ENCODE data around the gene CSNK2A3. TPM values are rescaled to one million over a fixed set of nuclear protein-coding genes. Genes with fewer than 3 reads are reported as not detected.

CSNK2A3 gene
- total RNA-seq, 1 experiment from 2014 or later: 1.7 TPM

- Histone ChIP-seq H2AFZ (ENCODE audit: low read length) (no peak overlapping the region), H3K79me2 (ENCODE audit: insufficient read depth, low read length) (no peaks in the 10 kb centered on the region), H3K9ac (ENCODE audit: extremely low read depth, insufficient read length, low read length) (no peak overlapping the region), H2AK5ac (ENCODE audit: insufficient read length, low read length) (no peak overlapping the region), H3K4me1 (ENCODE audit: insufficient read depth, low read length) (no peaks in the 10 kb centered on the region), H4K20me1 (ENCODE audit: control insufficient read depth, insufficient read depth, insufficient read length) (no peaks in the 10 kb centered on the region), H3K23ac (ENCODE audit: insufficient read length, low read depth, low read length) (no peak overlapping the region), H4K91ac (ENCODE audit: insufficient read length, low read depth, low read length) (no peak overlapping the region), H3K79me1 (ENCODE audit: insufficient read depth, low read depth, low read length, poor library complexity, severe bottlenecking) (no peaks in the 10 kb centered on the region), H3T11ph (ENCODE audit: low read length) (no peak overlapping the region), H3K56ac (ENCODE audit: insufficient read length, low read depth, low read length) (no peak overlapping the region), H4K8ac (replicated peaks; ENCODE audit: insufficient read length, low read depth, low read length) (no peak overlapping the region), H2BK12ac (ENCODE audit: insufficient read length, low read depth, low read length) (no peak overlapping the region), H3K9me3 (ENCODE audit: control insufficient read depth, low read depth, low read length) (no peaks in the 10 kb centered on the region), H3K4ac (ENCODE audit: low read depth, low read length) (no peak overlapping the region), H3K27me3 (ENCODE audit: insufficient read depth, low read length) (no peaks in the 10 kb centered on the region), H3K14ac (ENCODE audit: insufficient read depth, low read length) (no peak overlapping the region), H3K18ac (ENCODE audit: insufficient read length, low read depth, low read length) (no peak overlapping the region), H2BK20ac (ENCODE audit: low read depth, low read length, poor library complexity, severe bottlenecking) (no peak overlapping the region), H2BK5ac (ENCODE audit: insufficient read length, low read length) (no peak overlapping the region), H4K5ac (ENCODE audit: insufficient read length, low read depth, low read length) (no peak overlapping the region), H2BK15ac (ENCODE audit: low read depth, low read length) (no peak overlapping the region), H3K4me2 (ENCODE audit: insufficient read depth, insufficient read length, low read length) (no peak overlapping the region), H3K27ac (ENCODE audit: insufficient read length, low read depth, low read length) (no peak overlapping the region), H3K23me2 (ENCODE audit: insufficient read length, low read depth, low read length, poor library complexity, severe bottlenecking) (no peaks in the 10 kb centered on the region), H2BK120ac (ENCODE audit: low read depth, low read length, poor library complexity, severe bottlenecking) (no peak overlapping the region)
- Mint-ChIP-seq H3K36me3 (ENCODE audit: insufficient read depth in 1 of 3, low read depth in 3 of 3) (no peaks in the 10 kb centered on the region; a peak in 1 of 7 replicates), H3K27me3 (ENCODE audit: low read depth) (peaks cover 61% of the 10 kb centered on the region), H3K4me3 (no peak overlapping the region), H3K27ac (no peak overlapping the region), H3K4me1 (peaks cover 30 to 31% of the 10 kb centered on the region in 2 experiments), H3K9me3 (no peaks in the 10 kb centered on the region)
- TF ChIP-seq CTCF (conservative IDR thresholded peaks at IDR 0.05): no peak
- no CpG with 5 or more reads among the region's 7 CpGs for WGBS (ENCODE audit: extremely low coverage, insufficient read length, low lambda C conversion rate)
- DNase-seq: no peak
Measured at GRCh38 chr11:11374358-11375148, 21.5 kb upstream of the CSNK2A3 start.

Data from H9 (cell line).